Endodermal cell (in vitro differentiated cells): ENCODE results near the gene SLX9. TPM values are rescaled to one million over a fixed set of nuclear protein-coding genes. Genes with fewer than 3 reads are reported as not detected.

Experiments used
- DNase-seq: peaks from one replicate; pipeline ENCODE4 v3.0.0-alpha.2; 2017
- H3K27ac ChIP-seq: 2 replicates; pipeline ENCODE4 v1.5.1; 2013; ENCODE audit warnings: mild to moderate bottlenecking, low read depth, low read length, moderate library complexity
- H3K27me3 ChIP-seq: 2 replicates; pipeline ENCODE4 v1.6.1; 2013; ENCODE audit warnings: mild to moderate bottlenecking, low read length, moderate library complexity; ENCODE audit not compliant: insufficient read depth, control insufficient read depth, poor library complexity, severe bottlenecking
- H3K36me3 ChIP-seq: 2 replicates; pipeline ENCODE4 v1.7.0; 2013; ENCODE audit warnings: mild to moderate bottlenecking, low read length, moderate library complexity; ENCODE audit not compliant: control insufficient read depth, insufficient read depth
- H3K4me1 ChIP-seq: one replicate; pipeline ENCODE4 v1.7.0; 2013; ENCODE audit warnings: low read length; ENCODE audit not compliant: control insufficient read depth, insufficient read depth
- H3K4me3 ChIP-seq: 2 replicates; pipeline ENCODE4 v1.5.1; 2013; ENCODE audit warnings: mild to moderate bottlenecking, low read length, moderate library complexity
- H3K9ac ChIP-seq: 2 replicates; pipeline ENCODE4 v1.6.1; 2013; ENCODE audit warnings: mild to moderate bottlenecking, low read length, moderate library complexity; ENCODE audit not compliant: poor library complexity, severe bottlenecking; ENCODE audit errors: extremely low read depth
- H3K9me3 ChIP-seq: 2 replicates; pipeline ENCODE4 v1.6.1; 2013; ENCODE audit warnings: mild to moderate bottlenecking, low read length, moderate library complexity; ENCODE audit not compliant: control insufficient read depth
- H3K27ac Mint-ChIP-seq: 2 replicates; pipeline ENCODE4 v1.8.0; 2020; ENCODE audit warnings: mixed read lengths
- H3K27me3 Mint-ChIP-seq: 2 replicates; pipeline ENCODE4 v1.8.0; 2021; ENCODE audit warnings: mild to moderate bottlenecking, mixed read lengths; ENCODE audit not compliant: insufficient read depth
- H3K36me3 Mint-ChIP-seq: 2 replicates; pipeline ENCODE4 v1.8.0; 2020; ENCODE audit warnings: low read depth, mixed read lengths
- H3K4me1 Mint-ChIP-seq: 2 replicates; pipeline ENCODE4 v1.8.0; 2020; ENCODE audit warnings: mixed read lengths
- H3K4me3 Mint-ChIP-seq: 2 replicates; pipeline ENCODE4 v1.8.0; 2020; ENCODE audit warnings: mild to moderate bottlenecking, moderate library complexity, mixed read lengths
- H3K9me3 Mint-ChIP-seq: 2 replicates; pipeline ENCODE4 v1.8.0; 2020; ENCODE audit warnings: mild to moderate bottlenecking, mixed read lengths
- CTCF ChIP-seq: fragments of 200-600 bp; sonication (generic); conservative IDR thresholded peaks from 2 replicates; pipeline ENCODE4 v1.5.0; 2021; ENCODE audit warnings: antibody characterized with exemption, mild to moderate bottlenecking
- WGBS, 2 experiments: methylation state at CpG; one replicate each; pipeline versions ENCODE4 v1.1.5 to v1.1.7; 2013; ENCODE audit warnings: missing lambda C conversion rate in 2 of 2, mixed read lengths in 1 of 2; ENCODE audit not compliant: insufficient coverage in 1 of 2, insufficient read length in 1 of 2; 5-methylcytosine and 5-hydroxymethylcytosine counted together
- total RNA-seq, 2 donors: library from RNA; stranded (reverse); fragmentation: NEBNext Ultra II Directional in 1 of 2; extraction: Animal tissue kit (Norgen Biotek cat#: 25700) in 1 of 2; gene quantifications; 2 replicates in 1 of 2; 3 replicates in 1 of 2; pipeline ENCODE4 v1.2.1, GENCODE V29; 2021

The SLX9 gene
- total RNA-seq, 2 donors from 2014 or later = 38.0 to 48.9 TPM

GRCh38 chr21:44891631-44892031 lies 48.2 kb upstream of the SLX9 start:
- H3K27ac Mint-ChIP-seq = no peak overlapping the region
- 93 to 99% methylated on average over 11 to 15 of the region's 15 CpGs for WGBS, 2 experiments
- no peak for TF ChIP-seq CTCF

GRCh38 chr21:44892095-44892494 lies 47.7 kb upstream of the SLX9 start:
- no peaks in the 10 kb centered on the region for H3K4me1 Mint-ChIP-seq

More at GRCh38 chr21:44891631-44892031, 48.2 kb upstream of the SLX9 start:
- H3K9me3 ChIP-seq = no peaks in the 10 kb centered on the region
- H3K4me3 ChIP-seq = no peak overlapping the region
- no peak overlapping the region for H3K4me3 Mint-ChIP-seq
- H3K27me3 ChIP-seq = no peaks in the 10 kb centered on the region
- no peaks in the 10 kb centered on the region for H3K4me1 Mint-ChIP-seq
- no peak overlapping the region for H3K9ac ChIP-seq
- H3K27me3 Mint-ChIP-seq = peaks cover 1% of the 10 kb centered on the region
- H3K9me3 Mint-ChIP-seq = no peaks in the 10 kb centered on the region
- no peaks in the 10 kb centered on the region for H3K4me1 ChIP-seq
- no peaks in the 10 kb centered on the region for H3K36me3 ChIP-seq
- DNase-seq = no peak
- H3K36me3 Mint-ChIP-seq = no peaks in the 10 kb centered on the region
- no peak overlapping the region for H3K27ac ChIP-seq

GRCh38 chr21:44892536-44893277 lies 47.1 kb upstream of the SLX9 start:
- DNase-seq = peak; percentile 88
- Histone ChIP-seq H3K27ac (no peak overlapping the region), H3K36me3 (no peaks in the 10 kb centered on the region), H3K4me1 (no peaks in the 10 kb centered on the region), H3K27me3 (no peaks in the 10 kb centered on the region), H3K9me3 (no peaks in the 10 kb centered on the region), H3K4me3 (no peak overlapping the region), H3K9ac (no peak overlapping the region)
- peak; percentile 96 for TF ChIP-seq CTCF
- no peaks in the 10 kb centered on the region for H3K4me1 Mint-ChIP-seq
- WGBS, 2 experiments = 17 to 46% methylated on average over 7 to 13 of the region's 15 CpGs
- no peak overlapping the region for H3K27ac Mint-ChIP-seq
- H3K4me3 Mint-ChIP-seq = no peak overlapping the region
- no peaks in the 10 kb centered on the region for H3K36me3 Mint-ChIP-seq
- no peaks in the 10 kb centered on the region for H3K9me3 Mint-ChIP-seq
- peaks cover 1% of the 10 kb centered on the region for H3K27me3 Mint-ChIP-seq

More at GRCh38 chr21:44892095-44892494, 47.7 kb upstream of the SLX9 start:
- Mint-ChIP-seq H3K27me3 (peaks cover 1% of the 10 kb centered on the region), H3K9me3 (no peaks in the 10 kb centered on the region), H3K4me3 (no peak overlapping the region), H3K27ac (no peak overlapping the region), H3K36me3 (no peaks in the 10 kb centered on the region)
- no peaks in the 10 kb centered on the region for H3K4me1 ChIP-seq
- DNase-seq = no peak
- H3K9ac ChIP-seq = no peak overlapping the region
- H3K36me3 ChIP-seq = no peaks in the 10 kb centered on the region
- TF ChIP-seq CTCF = no peak
- H3K27me3 ChIP-seq = no peaks in the 10 kb centered on the region
- 82 to 86% methylated on average over 12 to 19 of the region's 19 CpGs for WGBS, 2 experiments
- no peak overlapping the region for H3K27ac ChIP-seq
- no peaks in the 10 kb centered on the region for H3K9me3 ChIP-seq
- no peak overlapping the region for H3K4me3 ChIP-seq
